Measurements from ENCODE around the gene DIS3.

DIS3 gene

DNA sequence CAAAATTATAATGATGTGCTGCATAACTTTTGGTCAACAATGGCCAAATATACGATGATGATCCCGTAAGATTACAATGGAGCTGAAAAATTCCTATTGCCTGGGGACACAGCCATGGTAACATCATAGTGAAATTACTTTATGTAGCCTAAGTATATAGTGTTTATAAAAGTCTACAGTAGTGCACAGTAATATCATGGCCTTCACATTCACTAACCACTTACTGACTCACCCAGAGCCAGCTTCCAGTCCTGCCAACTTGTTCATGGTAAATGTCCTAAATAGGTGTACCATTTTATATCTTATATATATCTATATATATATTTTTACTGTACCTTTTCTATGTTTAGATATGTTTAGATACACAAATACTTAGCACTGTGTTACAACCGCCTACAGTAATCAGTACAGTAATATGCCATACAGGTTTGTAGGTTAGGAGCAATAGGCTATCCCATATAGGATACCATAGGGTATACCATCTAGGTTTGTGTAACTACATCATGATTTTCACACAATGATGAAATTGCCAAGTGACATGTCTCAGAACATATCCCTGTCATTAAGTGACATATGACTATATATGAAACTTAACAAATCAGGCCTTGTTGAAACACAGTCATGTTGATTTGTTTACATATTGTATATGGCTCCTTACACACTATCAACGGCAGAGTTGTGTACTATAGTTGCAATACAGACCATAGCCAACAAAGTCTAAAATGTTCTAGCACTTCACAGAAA lies 23.7 kb downstream of the DIS3 start:
- TF ChIP-seq EZH2phosphoT487 (conservative IDR thresholded peaks at IDR 0.05; ENCODE audit: low read length), result no peak
- TF ChIP-seq, protein P1, sequence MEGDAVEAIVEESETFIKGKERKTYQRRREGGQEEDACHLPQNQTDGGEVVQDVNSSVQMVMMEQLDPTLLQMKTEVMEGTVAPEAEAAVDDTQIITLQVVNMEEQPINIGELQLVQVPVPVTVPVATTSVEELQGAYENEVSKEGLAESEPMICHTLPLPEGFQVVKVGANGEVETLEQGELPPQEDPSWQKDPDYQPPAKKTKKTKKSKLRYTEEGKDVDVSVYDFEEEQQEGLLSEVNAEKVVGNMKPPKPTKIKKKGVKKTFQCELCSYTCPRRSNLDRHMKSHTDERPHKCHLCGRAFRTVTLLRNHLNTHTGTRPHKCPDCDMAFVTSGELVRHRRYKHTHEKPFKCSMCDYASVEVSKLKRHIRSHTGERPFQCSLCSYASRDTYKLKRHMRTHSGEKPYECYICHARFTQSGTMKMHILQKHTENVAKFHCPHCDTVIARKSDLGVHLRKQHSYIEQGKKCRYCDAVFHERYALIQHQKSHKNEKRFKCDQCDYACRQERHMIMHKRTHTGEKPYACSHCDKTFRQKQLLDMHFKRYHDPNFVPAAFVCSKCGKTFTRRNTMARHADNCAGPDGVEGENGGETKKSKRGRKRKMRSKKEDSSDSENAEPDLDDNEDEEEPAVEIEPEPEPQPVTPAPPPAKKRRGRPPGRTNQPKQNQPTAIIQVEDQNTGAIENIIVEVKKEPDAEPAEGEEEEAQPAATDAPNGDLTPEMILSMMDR (IDR thresholded peaks at IDR 0.05; ENCODE audit: insufficient read depth, low read length, poor library complexity, severe bottlenecking), result no peak
- peaks cover 6% of the 10 kb centered on the region; the same call in 1 of the 2 replicates for H4K20me1 ChIP-seq (ENCODE audit: low read depth, low read length)
- H3K4me2 ChIP-seq (ENCODE audit: low read depth, low read length, poor library complexity, severe bottlenecking), result no peak overlapping the region
- H3K27me3 ChIP-seq (ENCODE audit: low read length), result no peaks in the 10 kb centered on the region
- no peak overlapping the region for H3K9ac ChIP-seq (ENCODE audit: low read length)
- H3K9me2 ChIP-seq (replicated peaks; ENCODE audit: insufficient read depth, low read length), result no peaks in the 10 kb centered on the region
- no peak overlapping the region for H2AFZ ChIP-seq (ENCODE audit: low read depth, low read length, severe bottlenecking)
- H3K9me3 ChIP-seq (ENCODE audit: insufficient read depth, low read length), result no peaks in the 10 kb centered on the region
- peaks cover 4% of the 10 kb centered on the region; the same call in 1 of the 2 replicates for H3K79me2 ChIP-seq (ENCODE audit: insufficient read depth, low read length)
- peaks cover 23% of the 10 kb centered on the region for H3F3A ChIP-seq (ENCODE audit: insufficient read depth)
- no peak overlapping the region for H3K4me3 ChIP-seq (ENCODE audit: insufficient read depth, low read length, poor library complexity, severe bottlenecking)
- no peak overlapping the region for H3K27ac ChIP-seq (ENCODE audit: low read depth, low read length)
- H3K36me3 ChIP-seq (ENCODE audit: low read length), result peaks cover 66% of the 10 kb centered on the region

DNA sequence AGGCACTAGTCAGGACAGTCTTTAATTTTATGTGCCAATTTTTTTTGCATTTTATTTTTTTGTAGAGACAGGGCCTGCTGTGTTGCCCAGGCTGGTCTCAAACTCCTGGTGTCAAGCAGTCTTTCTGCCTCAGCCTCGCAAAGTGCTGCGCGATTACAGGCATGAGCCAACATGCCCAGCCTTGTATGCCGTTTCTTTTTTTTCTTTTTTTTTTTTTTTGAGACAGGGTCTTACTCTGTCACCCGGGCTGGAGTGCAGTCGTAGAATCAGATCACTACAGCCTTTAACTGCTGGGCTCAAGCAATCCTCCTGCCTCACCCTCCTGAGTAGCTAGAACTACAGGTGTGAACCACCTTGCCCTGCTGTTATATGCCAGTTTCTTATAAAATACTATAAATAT lies 27.6 kb downstream of the DIS3 start:
- Histone ChIP-seq H3K36me3 (ENCODE audit: low read length) (peaks cover 62% of the 10 kb centered on the region), H3K79me2 (ENCODE audit: insufficient read depth, low read length) (peaks cover 18% of the 10 kb centered on the region), H4K20me1 (ENCODE audit: low read depth, low read length) (peaks cover 10% of the 10 kb centered on the region), H3K9ac (ENCODE audit: low read length) (no peak overlapping the region), H3K27me3 (ENCODE audit: low read length) (no peaks in the 10 kb centered on the region), H3F3A (ENCODE audit: insufficient read depth) (peaks cover 24% of the 10 kb centered on the region), H3K9me2 (replicated peaks; ENCODE audit: insufficient read depth, low read length) (no peaks in the 10 kb centered on the region), H3K9me3 (ENCODE audit: insufficient read depth, low read length) (no peaks in the 10 kb centered on the region), H3K27ac (ENCODE audit: low read depth, low read length) (no peak overlapping the region), H3K4me3 (ENCODE audit: insufficient read depth, low read length, poor library complexity, severe bottlenecking) (no peak overlapping the region), H2AFZ (ENCODE audit: low read depth, low read length, severe bottlenecking) (no peak overlapping the region), H3K4me2 (ENCODE audit: low read depth, low read length, poor library complexity, severe bottlenecking) (no peak overlapping the region)
- no peak for TF ChIP-seq EZH2phosphoT487 (conservative IDR thresholded peaks at IDR 0.05; ENCODE audit: low read length)
- TF ChIP-seq, protein P1 (IDR thresholded peaks at IDR 0.05; ENCODE audit: insufficient read depth, low read length, poor library complexity, severe bottlenecking), result no peak

DNA sequence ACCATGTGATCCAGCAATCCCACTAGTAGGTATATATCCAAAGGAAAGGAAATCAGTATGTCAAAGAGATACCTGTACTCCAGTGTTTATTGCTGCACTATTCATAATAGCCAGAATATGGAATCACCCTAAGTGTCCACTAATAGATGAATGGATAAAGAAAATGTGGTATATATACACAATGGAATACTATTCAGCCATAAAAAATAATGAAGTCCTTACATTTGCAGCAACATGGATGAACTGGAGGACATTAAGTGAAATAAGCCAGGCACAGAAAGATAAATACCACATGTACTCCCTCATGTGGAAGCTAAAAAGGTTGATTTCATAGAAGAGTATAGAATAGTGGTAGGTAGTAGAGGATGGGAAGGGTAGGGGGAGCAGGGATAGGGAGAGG lies 30.5 kb downstream of the DIS3 start:
- peaks cover 25% of the 10 kb centered on the region for H3K79me2 ChIP-seq (ENCODE audit: insufficient read depth, low read length)
- no peaks in the 10 kb centered on the region for H3K9me2 ChIP-seq (replicated peaks; ENCODE audit: insufficient read depth, low read length)
- no peak overlapping the region for H2AFZ ChIP-seq (ENCODE audit: low read depth, low read length, severe bottlenecking)
- no peak overlapping the region for H3K4me3 ChIP-seq (ENCODE audit: insufficient read depth, low read length, poor library complexity, severe bottlenecking)
- H4K20me1 ChIP-seq (ENCODE audit: low read depth, low read length), result peaks cover 10% of the 10 kb centered on the region
- H3K9ac ChIP-seq (ENCODE audit: low read length), result no peak overlapping the region
- H3K4me2 ChIP-seq (ENCODE audit: low read depth, low read length, poor library complexity, severe bottlenecking), result no peak overlapping the region
- no peak overlapping the region for H3K27ac ChIP-seq (ENCODE audit: low read depth, low read length)
- H3K9me3 ChIP-seq (ENCODE audit: insufficient read depth, low read length), result no peaks in the 10 kb centered on the region
- H3K27me3 ChIP-seq (ENCODE audit: low read length), result no peaks in the 10 kb centered on the region
- H3F3A ChIP-seq (ENCODE audit: insufficient read depth), result peaks cover 30% of the 10 kb centered on the region
- peaks cover 72% of the 10 kb centered on the region for H3K36me3 ChIP-seq (ENCODE audit: low read length)
- TF ChIP-seq EZH2phosphoT487 (conservative IDR thresholded peaks at IDR 0.05; ENCODE audit: low read length), result no peak
- TF ChIP-seq, protein P1 (IDR thresholded peaks at IDR 0.05; ENCODE audit: insufficient read depth, low read length, poor library complexity, severe bottlenecking), result no peak
